ENCODE data around the gene NF1.
"Not testable (repeated sequence)": the region's sequence is repeated elsewhere in the genome, so short reads cannot be mapped to it uniquely, and the experiment has no call there.

Gene NF1

DNA sequence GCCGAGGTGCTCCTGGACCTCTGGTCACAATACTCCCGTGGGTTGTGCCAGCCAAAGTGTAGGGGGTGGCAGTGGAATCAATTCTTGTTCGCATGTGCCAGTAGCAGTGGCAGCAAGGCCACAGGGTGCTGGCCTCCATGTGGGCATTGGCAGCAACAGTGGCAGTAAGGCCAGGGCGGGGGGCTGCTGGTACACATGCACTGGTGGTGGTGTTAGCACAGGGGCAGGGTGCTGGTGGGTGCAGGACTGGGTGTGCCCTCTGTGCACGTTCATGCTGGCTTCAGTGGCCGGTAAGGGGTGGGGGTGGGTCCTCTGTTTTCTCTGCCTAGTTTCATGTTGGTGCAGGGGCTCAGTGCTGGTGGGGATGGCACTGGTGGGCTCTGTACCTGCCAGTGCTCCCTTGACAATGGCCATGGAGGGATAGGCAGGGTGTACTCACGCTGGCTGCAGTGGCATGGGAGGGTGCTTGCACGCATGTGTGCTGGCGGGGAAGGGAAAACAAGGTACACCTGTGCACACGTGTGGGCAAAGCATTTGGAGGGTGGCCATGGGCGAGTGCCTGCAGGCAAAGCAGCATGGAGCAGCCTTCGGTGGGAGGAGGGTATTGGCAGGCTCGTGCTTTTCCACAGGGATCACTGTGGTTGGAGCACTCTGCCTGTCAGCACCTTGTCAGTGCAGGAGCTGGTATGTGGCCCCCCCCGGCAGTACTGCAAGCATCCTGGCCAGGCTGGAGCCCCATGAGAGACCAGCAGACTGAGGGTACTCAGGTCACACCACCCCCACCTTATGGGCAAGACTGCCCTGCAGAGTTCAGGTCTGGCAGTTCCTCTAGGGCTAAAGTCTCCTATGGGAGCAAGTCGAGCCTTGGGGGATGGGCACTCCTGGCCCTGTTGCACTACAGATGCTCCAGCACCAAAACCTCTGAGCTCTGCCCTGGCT is 35.8 kb downstream of the NF1 start:
- peak; percentile 24 for DNase-seq

DNA sequence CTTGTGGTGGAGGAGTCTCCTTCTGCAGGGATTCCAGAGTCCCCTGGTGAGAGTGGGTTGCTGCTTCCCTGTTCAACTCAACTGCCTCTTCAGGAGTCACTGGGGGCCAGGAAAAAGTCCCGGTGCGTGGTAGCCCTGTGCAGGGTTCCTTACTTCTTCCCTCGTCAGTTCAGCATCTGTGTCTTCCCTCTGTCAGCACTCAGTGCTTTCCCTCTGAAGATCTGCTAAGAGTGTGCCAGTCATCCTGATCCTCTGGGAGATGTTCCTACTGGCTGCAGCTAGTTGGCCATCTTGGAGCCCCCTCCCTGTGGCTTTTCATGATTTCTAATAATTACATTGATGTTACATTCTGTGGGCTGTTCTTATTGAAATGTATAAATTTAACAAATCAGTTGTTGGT is 36.5 kb downstream of the NF1 start:
- DNase-seq: peak; percentile 22

DNA sequence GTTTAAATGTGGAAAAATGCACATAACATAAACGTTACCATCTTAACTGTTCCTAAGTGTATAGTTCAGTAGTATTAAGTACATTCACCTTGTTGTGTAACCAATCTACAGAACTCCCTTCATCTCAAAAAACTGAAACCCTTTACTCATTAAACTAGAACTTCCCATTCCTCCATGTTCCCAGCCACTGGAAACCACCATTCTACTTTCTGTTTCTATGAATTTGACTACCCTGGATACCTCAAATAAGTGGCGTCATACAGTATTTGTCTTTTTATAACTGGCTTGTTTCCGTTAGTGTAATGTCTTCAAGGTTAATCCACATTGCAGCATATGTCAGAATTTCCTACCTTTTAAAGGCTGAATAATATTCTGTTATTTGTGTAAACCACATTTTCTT is 38.2 kb downstream of the NF1 start:
- no peak for DNase-seq

DNA sequence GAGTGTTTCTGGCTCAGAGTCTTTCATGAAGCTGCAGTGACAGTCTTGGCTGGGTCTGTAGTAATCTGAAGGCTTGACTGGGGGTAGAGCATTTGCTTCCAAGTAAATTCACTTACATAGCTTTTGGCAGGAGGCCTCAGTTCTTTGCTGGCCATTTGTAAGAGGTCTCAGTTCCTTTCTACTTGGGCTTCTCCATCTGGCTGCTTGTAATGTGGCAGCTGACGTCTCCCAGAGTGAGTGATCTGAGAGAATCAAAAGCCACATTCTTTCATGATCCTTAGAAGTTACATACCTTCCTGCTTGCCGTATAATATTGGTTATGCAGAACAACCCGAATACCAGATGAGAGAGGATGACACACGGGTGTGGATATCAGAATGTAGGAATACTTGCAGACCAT is 39.8 kb downstream of the NF1 start:
- no peak for DNase-seq

DNA sequence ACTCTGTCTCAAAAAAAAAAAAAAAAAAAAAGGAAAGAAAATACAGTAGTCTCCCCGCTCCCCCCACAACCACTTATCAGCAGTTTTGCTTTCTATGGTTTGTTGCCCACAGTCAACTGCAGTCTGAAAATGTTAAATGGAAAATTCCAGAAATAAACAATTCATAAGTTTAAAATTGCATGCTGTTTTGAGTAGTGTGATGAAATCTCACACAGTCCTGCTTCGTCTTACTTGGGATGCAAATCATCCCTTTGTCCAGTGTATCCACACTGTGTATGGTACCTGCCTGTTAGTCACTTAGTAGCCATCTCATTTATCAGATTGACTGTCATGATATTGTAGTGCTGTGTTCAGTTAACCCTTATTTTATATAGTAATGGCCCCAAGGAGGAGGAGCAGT is 41.5 kb downstream of the NF1 start:
- DNase-seq: no peak

DNA sequence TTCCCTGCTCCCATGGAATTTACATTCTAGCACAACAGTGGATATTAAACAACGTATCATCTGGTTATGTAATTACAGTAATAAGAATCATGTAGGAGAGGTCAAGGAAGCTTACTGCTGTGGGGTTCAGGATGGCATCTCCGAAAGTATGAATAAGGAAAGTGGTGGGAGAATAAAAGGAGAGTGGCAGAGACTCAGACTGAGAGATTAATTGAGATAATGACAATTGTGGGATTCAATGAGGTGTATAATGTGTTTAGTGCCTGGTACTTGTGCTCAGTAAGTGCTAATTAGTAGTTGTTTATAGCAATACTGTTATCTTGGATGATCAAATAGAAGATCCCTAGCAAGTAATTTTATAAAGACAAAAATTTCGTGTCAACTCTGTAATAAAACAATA is 45.3 kb downstream of the NF1 start:
- peak; percentile 10 for DNase-seq

DNA sequence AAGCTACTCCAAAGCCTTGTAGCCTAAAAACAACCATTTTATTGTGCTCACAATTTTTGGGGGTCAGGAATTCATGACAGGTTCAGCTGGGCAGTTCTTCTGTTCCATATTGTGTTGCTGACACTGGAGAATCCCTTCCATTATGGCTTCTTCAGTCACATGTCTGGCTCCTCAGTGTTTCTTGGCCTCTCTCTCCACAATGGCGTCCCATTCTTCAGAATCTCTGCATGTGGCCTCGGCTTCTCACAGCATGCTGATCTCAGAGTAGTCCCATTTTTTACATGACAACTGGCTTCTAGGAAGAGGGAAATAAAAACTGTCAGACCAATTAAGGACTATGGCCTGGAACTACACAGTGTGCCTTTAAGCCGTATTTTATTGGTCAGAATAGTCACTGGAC is 49.7 kb downstream of the NF1 start:
- no peak for DNase-seq

DNA sequence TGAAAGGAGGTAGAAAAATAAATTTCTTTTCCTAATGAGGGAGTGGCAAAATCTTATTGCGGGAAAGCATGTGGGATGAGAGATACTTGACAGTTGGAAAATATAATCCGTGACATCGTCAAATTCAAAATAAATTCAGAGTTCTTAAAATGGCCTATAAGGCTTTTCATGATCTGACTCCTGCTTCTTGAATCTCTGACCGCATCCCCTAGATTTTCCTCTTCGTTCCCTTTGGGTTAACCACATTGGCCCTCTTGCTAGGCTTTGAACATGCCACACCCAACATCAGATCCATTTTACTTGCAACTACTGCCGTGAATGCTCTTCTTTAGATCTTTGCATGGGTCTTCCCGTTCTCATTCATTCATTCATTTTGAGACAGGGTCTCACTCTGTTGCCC is 50.1 kb downstream of the NF1 start:
- no peak for DNase-seq

DNA sequence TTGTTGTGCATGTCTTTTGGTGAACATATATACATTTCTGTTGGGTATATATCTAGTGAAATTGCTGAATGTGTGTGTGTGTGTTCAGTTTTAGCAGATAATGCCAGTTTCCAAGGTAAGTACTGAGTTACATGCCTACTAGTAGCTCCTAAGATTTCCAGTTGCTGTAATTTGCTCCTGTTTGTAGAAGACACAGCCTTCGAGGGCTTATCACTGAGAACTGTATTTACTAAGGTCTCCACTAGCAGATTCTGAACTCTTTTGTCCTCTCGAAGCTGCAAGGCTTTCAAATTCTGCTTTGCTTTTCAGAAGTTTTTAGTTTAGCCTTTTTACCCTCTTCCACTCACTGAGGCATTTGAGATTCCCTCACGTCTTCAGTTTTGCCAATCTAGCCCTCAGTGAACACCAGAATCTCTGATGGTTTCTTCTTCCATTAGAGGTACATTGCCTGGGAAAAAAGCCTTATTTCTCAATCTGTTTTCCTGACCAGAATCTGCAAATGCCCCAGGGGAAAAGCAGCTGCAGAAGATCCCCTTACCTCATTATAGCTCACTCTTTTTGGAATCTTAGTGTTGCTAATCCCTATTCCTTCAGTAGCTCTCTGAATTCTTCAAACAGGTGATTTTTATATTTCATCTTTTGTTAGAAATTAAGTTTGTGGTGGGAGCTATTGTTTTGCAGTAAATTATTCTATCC is 52.9 kb downstream of the NF1 start:
- no peak for DNase-seq

DNA sequence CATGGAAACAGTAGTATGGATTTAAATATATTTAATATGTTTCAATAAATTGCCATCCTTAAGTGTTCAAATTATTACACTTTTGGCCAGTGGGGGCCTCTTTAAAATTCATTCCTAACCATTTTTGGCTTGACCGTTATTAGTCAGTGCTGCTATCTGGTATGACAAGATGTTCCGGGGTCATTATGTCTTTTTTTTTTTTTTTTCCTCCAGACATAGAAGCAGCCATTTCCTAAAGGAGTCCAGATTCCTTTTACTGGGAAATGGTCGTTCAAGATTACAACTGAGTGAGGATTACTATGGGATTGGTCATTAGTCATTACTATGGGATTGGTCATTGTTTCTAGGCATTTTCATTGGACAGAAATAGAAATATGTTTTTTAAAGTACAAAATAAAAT is 53.4 kb downstream of the NF1 start:
- DNase-seq: no peak

DNA sequence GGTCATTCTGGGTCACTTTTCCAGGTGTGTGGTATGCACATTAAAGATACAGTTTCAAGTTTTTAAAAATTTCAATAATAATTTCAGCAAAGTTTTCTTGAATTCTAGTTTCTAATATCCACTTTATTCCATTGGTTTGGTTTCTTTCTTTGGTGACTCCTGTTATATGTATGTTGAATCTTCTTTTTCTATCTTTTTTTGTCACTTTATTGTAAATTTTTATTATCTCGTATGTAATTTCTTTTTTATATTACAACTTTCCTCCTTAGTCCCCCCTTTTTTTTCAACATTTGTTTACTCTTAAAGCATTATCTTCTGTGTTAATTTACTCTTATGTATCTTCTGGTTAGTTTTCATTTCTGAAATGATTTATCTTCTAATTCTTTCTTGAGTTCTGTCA is 57.5 kb downstream of the NF1 start:
- no peak for DNase-seq

DNA sequence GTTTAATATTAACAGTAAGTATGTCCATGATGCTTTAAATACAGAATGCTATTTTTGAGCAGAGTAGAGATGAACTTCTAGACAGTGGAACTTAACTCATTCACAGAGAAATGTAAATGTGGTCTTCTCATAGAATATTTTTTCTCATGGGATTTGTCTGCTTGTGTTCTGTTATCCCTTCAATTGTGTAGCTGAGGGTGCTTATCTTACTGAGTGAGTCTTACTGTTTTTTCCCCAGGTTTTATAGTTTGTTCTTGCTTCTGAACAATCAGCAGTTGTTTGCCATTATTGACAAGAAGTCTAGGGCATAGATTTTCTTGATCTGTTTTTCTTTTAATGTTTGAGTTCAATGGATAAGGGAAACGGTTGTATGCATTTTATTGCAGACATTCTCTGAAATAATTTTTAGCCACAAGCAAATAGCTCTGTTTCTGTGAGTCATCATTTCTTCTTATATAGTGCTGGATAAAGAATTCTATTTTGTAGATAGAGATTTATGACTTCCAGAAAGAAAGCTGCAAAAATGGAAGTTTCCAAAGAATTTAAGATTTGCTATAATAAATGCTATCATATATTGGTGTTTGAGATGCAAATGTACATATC is 60.5 kb downstream of the NF1 start:
- DNase-seq: no peak

DNA sequence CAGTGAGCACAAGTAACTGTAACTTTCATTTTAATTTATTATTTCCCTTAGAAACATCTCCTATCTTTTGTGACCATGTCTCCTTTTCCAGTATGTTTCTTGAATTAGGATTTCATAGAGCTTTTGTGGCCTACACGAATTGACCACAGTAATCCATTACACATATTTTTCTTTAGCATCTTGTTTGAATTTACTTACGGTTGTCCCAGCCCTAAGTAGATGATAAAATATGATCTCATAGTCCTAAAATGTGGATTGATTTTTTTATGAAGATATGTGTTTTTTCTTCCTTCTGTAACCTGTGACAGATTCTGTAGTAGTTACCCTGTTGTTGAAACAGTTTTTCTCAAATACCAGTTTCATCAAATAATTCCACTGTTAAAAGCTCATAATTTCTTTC is 61.5 kb downstream of the NF1 start:
- no peak for DNase-seq

DNA sequence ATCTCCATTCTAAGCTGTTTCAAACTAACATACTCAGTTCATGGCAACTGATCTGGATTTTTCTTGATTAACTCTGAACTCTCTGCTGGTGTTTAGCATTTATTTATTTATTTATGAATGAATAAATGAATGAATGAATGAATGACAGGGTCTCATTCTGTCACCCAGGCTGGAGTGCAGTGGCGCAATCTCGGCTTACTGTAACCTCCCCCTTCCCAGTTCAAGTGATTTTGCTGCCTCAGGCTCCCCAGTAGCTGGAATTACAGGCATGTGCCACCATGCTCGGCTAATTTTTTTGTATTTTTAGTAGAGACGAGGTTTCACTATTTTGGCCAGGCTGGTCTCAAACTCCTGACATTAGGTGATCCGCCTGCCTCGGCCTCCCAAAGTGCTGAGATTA is 62.1 kb downstream of the NF1 start:
- DNase-seq: not testable (repeated sequence)

DNA sequence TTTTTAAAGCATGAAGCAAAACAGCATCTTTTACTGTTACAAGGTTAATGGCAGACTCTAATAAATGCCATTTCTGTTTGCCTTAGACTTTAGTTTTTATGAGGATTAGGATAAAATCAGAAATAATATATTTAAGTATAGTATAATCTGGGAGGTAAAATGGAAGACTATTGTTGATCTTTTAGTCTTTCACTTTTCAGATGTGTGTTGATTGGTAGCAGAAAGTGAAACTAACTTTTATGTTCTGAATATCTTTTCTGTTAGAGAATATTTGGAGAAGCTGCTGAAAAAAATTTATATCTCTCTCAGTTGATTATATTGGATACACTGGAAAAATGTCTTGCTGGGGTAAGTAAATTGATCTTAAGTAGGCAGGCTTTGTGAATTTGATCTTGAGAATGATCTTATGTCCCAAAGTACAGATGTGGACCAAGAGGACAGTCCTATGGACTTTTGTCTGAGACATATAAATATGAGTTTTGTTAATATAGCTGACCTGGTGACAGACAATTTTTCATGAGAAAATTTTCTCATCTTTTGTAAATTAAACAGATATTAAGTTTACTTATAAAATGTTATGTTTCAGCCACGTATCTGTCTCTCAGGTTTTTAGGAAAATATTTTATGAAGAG is 64.1 kb downstream of the NF1 start:
- DNase-seq: no peak

DNA sequence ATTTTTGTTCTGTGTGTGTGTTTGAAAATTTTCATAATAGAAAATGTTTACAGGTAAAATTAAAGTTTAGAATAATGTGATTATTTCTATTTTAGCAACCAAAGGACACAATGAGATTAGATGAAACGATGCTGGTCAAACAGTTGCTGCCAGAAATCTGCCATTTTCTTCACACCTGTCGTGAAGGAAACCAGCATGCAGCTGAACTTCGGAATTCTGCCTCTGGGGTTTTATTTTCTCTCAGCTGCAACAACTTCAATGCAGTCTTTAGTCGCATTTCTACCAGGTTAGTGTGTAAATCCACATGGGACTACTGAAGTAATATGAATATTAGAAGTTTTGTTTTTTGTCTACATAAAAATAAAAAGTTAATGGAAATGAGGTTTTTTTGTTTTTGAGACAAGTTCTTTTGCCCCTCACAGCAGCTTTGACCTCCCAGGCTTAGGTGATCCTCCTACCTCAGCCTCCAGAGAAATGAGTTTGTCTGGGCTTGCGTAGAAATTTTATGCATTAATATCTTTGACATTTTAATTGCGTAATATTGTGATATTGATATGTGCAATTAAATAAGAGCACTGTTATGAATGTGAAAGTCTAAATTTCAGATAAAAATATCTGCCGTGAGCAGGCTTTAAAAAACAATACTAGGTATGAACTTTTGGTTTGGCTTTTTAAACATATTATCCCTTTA is 68.5 kb downstream of the NF1 start:
- DNase-seq: no peak

DNA sequence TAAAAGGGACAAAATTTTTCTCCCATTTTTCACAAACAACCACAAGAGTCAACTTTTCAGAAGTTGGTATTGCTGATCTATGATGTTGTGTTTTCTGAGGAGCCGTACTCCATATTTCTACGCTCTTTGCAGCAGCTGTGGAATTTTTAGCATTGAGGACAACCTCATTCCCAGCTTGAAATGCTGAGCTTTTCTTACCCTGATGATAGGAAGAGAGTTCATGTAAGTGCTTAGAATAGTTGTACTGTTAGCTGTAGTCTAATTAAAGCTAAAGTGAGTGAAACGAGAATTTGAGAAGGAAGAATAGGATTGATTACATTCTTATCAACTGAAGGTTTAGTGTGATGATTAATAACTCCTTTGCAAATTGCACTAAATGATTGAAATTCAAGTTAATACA is 72.3 kb downstream of the NF1 start:
- DNase-seq: no peak

DNA sequence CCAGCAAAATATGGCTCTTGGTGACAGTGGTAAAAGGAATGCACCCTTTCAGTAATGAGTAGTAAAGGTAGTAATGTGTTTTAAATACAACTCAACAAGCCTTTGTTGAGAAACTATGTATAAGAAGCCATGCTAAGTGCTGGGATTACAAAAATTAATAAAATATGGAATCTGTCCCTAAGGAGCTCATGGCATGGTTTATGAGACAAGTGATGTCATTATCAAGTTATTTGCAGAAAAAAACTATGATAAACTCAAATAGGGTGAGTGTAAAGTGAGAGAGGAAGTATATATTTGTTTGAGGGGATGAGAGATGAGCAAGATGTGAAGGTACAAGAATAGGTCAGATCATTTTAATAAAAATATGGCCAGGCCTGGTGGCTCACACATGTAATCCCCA is 76.9 kb downstream of the NF1 start:
- no peak for DNase-seq

DNA sequence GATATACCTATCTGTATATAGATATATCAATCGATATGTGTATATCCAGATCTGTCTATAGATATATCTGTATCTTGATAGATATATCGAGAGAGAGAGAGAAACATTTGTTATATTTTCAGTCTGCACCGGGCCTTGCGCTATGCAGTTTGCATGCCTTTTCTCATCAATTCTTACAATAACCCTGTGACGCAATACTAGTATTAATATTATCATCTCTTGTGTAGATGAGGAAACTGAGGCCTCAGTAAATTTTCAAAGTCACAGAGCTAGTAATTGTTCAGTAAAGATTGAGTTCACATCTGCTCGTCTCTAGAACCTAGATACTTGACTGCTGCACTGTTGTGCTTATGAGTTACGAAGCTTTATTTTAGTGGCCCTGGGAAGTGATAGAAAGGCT is 77.6 kb downstream of the NF1 start:
- no peak for DNase-seq

DNA sequence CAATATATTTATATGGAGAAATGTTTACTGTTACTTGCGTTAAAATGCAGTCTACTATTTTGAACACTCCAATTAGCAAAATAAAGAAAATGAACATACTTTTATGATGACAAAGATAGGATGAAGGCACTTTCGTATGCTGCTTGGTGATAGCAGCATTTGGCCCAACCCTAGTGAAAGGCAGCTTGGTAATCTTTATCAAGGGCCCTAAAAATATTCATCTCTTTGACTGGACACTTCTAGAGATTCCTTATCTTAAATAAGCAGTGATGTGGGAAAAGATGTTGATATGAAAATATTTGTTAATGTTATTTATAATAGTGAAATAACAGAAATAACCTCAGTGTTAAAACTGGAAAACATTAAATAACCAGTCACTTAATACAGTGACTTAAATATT is 79.4 kb downstream of the NF1 start:
- DNase-seq: no peak

DNA sequence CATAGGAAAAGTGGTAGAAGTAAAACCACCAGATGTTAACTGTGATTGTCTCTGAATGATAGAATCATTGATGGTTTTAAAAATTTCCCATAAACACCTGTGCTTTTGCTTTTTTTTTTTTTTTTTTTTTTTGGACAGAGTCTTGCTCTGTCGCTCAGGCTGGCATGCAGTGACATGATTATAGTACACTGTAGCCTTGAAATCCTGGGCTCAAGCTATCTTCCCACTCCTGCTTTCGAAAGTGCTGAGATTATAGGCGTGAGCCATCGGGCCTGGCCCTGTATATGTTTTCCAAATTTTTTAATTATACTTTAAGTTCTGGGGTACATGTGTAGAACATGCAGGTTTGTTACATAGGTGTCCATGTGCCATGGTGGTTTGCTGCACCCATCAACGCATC is 80.5 kb downstream of the NF1 start:
- DNase-seq: no peak

DNA sequence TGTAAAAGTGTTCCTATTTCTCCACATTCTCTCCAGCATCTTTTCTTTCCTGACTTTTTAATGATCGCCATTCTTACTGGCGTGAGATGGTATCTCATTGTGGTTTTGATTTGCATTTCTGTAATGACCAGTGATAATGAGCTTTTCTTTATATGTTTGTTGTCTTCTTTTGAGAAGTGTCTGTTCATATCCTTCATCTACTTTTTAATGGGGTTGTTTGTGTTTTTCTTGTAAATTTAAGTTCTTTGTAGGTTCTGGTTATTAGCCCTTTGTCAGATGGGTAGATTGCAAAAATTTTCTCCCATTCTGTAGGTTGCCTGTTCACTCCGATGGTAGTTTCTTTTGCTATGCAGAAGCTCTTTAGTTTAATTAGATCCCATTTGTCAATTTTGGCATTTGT is 81.4 kb downstream of the NF1 start:
- DNase-seq: not testable (repeated sequence)

DNA sequence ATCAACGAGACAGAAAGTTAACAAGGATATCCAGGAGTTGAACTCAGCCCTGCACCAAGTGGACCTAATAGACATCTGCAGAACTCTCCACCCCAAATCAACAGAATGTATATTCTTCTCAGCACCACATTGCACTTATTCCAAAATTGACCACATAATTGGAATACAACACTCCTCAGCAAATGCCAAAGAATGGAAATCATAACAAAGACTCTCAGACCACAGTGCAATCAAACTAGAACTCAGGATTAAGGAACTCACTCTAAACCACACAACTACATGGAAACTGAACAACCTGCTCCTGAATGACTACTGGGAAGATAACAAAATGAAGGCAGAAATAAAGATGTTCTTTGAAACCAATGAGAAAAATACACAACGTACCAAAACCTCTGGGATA is 84.2 kb downstream of the NF1 start:
- not testable (repeated sequence) for DNase-seq

Measured in retina (tissue), 1 donor.